OCI-LY1 (cell line): ENCODE data around the gene A1CF.

ENCODE experiments used
- CTCF ChIP-seq: fragments of 200-600 bp; sonication (generic), shearing (Covaris generic); IDR thresholded peaks from 2 replicates; pipeline ENCODE4 v1.5.1; 2017; ENCODE audit warnings: mild to moderate bottlenecking, antibody characterized with exemption, low read length, moderate library complexity, mixed read lengths
- EZH2 ChIP-seq: fragments of 200-600 bp; sonication (generic), shearing (Covaris generic); IDR thresholded peaks from 2 replicates; pipeline ENCODE4 v1.8.0; 2017; ENCODE audit warnings: borderline replicate concordance, mixed run types, mild to moderate bottlenecking, antibody characterized with exemption, low read length, moderate library complexity, mixed read lengths

GRCh38 chr10:50862719-50863118 lies 22.7 kb downstream of the A1CF start:
- TF ChIP-seq CTCF: no peak
- TF ChIP-seq EZH2: no peak
